Central memory CD4-positive, alpha-beta T cell (primary cell): Measurements from ENCODE around the gene MECR.

ENCODE experiments used
- DNase-seq: peaks from one replicate; pipeline ENCODE4 v3.0.0; 2022

Gene MECR

DNA sequence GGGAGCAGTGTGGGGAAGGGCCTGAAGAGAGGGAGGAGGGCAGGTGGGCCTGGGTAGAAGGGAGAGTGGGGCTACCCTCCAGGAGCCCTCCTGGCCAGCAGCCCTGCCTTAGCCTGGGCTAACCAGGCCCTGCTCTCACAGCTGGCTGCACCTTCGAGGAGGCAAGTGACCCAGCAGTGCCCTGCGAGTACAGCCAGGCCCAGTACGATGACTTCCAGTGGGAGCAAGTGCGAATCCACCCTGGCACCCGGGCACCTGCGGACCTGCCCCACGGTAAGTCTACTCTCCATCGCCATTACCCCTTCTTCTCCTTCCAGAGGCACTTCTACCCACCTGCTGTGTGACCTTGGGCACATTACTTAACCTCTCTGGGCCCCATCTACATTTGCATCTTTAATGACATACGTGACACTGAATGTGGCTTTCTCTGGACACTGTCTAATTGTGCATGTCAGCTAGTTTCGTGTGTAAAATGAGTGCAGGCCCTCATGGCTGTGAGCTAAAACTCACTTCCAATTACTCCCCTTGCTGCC is 24.5 kb upstream of the MECR start:
- DNase-seq = no peak

DNA sequence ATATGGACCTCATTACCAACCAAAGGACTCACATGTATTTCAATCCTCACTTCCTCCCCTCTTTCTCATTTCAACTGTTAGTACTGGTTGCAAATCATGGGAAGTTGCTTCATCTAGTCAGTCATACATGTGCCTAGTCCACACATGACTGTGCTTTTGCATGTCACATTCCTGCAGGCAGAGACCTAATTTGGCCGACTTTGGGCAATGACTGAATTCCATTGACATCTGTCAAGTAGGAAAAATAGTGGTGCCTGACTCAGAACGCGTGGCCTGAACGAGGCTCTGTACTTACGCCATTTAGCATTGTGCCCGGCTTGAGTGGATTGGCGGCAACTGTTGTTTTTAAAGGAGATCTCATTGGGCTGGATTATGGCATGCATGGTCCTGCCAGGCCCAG is 23.6 kb upstream of the MECR start:
- DNase-seq = no peak

DNA sequence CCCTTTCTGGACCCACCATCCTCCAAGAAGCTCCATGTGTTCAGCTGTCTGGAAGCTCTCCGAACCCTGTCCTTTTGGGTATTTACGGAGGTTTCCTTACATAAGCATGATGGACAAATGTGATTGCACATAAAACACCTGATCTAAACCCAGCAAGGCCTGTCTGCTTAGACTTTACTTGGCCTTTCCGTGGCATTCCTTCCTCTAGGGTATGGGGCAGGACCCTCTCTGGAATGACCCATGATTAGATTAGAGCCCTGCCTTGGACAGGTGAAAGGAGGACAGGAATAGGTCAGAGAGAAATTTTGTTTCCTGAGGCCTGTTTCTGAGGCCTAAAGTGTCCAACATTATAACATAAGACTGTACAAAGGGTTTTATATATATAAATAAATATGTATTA is 22.4 kb upstream of the MECR start:
- DNase-seq = no peak

DNA sequence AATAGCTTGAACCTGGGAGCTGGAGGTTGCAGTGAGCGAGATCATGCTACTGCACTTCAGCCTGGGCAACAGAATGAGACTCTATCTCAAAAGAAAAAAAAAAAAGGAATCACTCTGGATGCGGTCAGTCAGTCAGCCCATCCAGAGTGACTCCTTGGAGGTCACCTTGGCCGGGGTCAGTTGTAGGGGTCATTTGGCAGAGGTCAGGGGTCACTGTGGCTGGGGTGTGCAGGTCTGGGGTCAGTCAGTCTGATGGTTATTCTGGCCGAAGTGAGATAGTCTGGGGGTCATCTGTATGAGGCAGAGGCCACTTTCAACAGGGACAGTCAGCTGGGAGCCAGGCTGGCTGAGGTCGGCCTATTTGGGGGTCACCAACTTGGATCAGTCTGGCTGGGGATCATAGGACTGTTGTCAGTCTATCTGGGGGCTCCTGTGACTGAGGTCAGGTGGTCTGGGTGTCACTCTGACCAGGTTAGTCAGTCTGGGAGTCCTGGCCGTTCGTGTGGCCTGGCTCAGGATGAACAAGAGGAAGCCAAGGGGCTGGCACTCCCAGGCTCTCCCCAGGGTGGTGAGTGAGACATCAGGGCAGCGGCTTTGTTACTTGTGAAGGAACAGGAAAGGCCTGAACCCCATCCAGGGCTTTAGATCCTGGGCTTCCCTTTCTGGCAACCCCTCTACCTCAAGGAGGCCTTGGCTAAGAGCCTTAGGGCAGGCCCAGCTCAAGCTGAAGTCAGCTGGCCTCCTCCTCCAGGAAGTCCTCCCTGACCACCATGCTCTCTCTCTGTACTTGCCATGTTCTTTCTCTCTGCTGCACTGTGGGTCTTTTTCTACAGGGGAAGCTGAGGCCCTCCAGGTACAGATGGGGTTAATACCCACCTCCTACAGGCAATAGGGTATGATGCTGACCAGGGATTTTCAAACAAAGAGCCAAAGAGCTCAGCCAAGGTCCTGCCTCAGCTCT is 20.7 kb upstream of the MECR start:
- no peak for DNase-seq

DNA sequence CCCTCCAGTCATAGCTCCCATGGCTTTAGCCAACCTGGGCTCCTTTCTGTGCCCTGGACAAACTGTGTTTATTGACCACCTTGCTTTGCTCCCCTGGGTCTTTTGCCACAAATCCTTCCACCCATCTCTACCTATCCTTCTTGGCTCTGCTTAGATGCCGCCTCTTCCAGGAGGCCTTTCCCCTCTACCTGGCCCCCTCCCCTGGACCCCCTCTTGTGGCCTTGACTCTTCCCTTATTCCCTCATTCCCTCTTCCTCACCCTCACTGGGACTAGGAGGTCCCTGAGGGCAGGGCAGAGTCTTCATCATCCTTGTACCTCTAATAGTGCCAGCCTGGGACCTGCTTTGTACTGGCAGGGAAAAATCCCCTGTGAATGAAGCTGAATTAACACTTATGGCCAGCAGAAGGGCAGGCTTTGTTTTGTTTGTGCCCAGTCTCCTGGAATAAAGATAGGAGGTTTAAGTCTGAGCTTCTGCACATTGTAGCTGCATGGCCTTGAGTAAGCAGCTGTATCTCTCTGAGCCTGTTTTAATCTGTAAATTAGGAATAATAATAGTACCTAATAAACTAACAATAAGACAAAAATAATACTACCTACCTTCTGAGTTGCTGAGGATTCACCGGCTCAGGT is 19.3 kb upstream of the MECR start:
- no peak for DNase-seq

DNA sequence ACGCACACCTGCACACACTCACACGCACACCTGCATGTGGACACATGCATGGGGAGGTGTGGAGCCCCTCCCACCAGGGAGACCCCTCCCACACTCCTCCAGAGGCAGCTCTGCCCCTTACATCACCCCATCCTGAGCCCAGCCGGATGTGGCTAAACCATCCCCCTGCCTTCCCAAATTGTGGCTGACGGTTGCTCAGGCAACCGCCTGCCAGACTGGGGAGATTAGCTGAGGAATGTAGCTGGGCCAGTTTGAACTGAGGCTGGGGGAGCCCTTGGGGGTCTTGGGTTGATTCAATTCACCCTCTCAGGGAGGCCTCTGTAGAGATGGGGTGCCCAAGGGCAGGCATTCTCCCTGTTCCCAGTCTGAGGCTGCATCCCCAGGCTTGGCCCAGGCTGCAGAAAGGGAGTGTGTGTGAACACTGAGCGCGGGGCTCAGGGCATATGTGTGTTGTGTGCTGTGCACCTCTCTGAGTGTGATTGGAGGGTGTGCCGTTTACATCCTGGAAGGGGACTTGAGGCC is 18.5 kb upstream of the MECR start:
- DNase-seq = no peak

DNA sequence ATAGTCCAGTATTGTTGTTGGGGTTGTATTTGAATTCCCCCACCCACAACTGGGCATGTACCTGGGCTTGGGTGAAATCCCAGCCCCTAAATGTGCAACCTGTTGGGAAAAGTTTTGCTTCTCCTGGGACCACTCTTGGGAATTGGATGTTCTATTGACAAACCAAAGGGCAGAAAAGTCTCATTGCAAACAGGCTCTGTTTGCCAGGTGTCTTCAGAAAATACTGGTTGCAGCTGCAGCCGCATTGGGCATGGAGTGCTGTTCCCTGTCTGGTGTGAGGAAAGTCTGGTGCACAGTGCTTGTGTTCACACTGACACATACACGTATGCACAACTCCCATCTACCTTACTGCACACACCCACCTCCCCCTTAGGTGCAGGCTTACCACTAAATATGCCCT is 17.7 kb upstream of the MECR start:
- no peak for DNase-seq

DNA sequence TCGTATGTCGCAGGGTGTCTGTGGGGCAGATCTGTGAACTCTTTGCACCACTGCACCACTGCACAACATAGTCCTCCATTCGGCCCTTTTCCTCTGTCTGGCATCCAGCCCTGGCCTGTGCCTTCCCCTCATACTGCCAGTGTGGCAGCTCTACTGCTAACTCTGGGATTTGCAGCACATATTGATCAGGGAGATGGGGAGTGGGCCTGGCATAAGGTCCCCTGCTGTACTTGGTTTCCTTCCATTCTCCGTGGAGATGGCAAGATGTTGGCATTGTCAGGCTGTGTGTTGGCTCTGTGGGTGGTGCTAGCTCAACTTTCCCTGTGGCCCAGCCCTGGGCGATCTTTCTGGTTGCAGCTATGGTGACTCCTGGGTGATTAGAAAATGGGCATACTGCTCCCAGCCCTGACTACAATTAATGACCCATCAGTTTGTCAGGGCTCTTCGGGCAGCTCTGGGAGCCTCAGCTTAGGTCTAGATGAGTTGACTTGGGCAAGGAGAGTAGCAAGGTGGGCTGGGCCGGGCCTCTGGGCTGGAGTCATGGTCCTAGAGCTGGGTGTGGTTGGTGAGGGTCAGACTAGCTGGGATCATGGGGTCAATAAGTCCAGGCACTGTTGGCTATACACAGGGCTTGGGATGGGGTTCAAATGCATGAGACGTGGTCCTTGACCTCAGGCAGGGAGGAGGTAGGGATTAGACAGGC is 17.0 kb upstream of the MECR start:
- no peak for DNase-seq

DNA sequence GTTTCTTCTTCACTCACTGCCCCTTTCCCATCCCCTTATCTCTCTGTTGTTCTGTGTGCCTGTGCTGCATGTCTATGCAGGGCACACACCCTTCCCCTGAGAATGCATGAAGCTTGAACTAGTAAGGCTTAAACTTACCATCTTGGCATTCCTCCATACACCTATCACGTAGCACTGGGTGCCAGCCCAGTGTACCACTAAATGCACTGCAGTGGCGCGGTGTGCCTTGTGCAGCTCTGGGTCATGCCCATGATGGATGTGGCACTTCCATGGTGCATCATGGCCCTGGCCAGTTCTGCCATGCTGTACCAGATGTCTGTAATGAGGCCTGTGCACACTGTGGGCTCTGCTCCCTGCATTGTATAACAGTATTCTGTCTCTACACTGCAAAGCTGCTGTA is 16.3 kb upstream of the MECR start:
- DNase-seq = no peak

DNA sequence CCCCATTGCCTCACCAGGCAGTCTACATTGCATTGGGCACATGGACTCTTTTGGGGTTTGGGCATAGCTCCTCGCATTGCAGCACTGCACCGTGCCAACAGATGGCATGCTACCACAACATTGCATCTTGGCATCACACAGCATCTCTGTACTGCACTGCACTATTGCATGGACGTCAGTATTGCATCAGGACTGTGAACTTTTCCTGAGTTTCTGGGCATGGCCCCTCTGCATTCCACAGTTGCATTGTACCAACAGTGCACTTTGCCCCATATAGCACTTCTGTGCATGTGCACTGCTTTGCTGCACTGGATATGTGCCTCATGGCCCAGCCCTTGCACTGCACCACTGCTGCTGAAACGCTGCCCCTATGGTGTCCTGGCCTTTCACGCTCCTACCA is 15.1 kb upstream of the MECR start:
- DNase-seq = no peak

DNA sequence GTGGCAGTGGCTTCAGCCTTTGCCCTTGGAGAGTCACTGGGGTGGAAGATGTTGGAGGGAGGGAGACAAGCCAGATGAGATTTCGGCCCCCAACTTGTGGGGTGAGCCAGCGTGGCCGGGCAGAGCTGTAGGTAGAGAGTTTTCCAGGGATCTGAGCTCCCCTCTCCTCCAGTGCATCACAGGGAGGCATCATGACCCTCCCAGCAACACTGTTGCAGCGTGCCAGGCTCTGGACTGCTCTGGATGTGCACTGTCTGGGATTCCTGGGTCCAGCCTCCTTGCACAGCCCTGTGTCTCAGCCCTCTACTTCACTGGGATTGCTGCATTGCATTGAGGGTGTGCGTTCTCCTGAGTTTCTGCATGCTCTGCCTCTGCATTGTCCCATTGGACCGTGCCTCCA is 14.5 kb upstream of the MECR start:
- no peak for DNase-seq

DNA sequence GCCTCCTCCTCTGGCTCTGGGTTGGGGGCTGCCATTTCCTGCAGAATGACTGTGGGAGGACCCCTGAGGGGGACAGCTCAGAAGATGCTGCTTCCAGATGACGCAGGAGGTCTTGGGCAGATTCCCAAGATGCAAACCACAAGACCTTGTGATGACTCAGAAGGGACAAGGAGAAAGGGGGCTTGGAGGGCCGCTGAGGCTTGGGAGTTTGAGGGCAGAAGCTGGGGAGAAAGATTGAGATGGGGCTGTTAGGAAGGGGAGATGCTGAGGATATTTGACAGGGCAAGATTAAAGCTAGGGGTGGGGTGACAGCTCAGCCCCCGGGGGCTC is 13.1 kb upstream of the MECR start:
- no peak for DNase-seq

DNA sequence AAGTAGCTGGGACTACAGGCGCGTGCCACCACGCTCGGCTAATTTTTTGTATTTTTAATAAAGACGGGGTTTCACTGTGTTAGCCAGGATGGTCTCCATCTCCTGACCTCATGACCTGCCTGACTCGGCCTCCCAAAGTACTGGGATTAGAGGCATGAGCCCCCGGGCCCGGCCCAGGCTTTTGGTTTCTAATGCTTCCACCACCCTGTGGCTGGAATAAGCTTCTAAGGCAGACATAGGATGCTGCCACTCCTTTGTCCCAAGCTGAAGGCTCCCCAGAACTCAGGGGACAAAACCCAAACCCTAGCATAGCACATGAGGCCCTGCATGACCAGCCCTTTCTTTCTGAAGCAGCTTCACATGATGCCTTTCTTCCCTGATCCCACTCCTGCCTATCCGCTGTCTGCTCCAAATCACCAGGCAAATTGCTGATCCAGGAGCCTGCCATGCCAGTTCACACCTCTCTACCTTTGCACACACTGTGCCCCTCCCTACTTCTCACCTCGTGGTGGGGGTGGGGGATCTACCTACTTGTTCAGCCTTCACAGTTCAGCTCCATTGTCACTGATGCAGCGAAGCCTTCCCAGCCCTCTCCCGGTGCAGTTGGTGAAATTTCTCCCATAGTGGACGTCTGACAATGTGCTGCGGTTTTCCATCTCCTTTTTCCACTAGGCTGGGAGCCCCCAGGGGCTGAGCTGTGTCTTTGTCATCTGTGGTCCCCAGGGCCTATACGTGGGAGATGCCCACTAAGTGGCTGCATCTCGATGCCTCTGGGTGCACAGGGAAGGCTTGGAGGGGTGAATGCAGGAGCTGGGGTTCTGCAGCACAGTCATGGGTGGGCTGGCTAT is 12.5 kb upstream of the MECR start:
- DNase-seq = no peak

DNA sequence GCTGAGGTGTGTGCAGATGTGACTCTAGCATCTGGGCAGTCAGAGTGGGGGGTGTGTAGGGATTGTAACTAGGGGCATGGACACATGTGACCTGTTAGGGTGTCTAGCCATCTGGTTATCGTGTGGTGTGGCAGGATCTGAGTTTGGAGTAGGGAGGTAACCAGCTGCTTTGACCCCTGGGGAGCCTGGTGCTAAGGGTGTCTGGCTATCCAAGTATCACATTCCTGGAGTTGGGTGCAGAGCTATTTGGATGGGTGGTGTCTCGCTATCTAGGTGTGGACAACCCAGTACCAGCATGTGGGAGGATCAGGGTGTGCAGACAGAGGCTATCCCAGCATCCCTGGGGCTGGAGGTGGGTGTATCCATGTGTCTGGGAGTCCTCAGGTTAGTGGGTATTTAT is 10.3 kb upstream of the MECR start:
- no peak for DNase-seq

DNA sequence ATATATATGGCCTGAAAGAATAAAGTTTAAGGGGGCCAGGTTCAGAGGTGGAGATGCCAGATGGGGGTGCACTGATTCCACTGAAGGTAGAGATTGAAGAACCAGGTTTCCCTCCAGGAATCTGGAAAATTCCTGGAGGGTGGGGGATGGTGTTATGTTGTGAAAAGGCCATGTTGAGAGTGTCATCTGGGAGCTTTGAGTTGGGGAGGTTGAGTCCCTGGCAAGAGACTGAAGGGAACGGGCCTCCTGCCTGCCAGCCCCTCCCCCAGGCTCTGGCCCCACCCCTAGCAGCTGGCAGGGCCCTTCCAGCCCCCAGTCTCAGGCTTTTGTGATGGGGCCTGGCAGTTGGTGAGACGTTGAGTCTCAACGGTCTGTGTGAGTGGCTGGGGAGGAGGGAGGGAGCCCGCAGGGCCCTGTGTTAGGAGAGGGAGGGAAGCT is 9.7 kb upstream of the MECR start:
- DNase-seq = no peak

DNA sequence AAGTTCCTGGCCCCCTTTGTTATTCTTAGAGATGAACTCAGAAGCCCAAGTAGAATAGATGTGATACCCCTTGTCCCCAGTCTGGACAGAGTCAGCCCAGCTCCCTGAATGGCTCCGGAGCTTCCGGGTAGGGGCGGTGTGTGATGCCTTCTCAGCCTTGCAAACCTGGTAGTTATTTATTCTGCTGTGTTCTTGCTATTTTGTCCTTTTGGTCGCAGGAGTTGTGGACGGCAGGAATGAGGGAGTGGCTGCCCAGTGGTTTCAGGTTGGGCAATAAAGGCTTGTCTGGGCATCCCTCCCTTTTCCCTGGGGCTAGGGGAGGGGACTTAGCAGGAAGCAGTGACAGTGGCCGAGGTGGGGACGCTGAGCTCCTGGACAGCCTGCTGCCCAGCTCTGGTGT is 8.4 kb upstream of the MECR start:
- no peak for DNase-seq

DNA sequence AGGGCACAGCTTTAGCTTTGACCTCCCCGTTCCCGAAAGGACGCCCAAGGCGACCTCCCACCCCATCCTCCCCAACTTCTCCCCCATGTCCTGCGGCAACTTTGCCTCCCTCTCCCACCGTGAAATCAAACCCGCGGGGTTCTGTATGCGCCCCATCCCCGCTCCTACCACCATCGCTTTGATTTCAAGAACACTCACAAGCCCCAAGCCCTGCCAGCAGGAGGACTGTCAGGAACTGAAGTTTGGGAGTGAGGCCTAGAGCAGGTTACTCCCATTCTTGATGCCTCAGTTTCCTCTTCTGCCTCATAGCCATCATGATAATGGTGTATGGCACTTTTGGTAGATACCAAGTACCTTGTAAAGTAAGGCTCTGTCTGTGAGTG is 7.9 kb upstream of the MECR start:
- no peak for DNase-seq

DNA sequence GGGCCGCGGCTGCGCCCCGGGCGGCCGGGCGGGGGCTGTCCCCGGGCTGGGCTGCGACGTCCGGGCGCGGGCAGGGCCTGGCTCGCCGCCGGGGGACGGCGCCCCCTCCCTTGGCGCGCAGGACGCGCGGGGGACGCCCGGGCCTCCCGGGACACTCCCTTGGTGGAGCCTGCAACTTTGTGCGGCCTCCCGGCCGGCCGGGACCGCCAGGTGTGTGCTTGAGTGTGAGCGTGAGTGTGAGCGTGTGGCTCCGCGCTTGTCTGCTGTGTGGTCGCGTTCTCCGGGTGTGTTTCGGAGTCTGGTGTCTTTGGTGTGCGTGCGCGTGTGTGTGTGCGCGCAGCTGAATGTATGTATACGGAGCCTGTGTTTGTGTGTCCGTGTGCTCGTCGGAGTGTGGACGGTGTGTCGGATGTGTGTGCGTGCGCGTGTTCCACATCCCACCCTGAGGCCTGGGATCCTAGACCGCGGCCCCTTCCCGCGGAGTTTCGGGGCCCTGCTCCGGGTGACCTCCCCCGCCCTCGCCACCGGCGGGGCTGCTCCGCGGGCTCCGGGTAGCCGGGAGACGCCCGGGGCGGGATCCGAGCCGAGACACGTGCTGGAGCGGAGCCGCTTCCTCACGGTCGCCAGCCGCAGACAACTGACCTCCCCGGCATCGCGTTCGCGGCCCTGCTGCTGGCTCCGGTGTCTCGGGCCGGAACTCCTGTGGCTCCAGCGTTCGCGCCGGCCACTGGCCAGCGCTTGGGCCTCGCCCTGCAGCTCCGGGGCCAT is 7.3 kb upstream of the MECR start:
- no peak for DNase-seq

DNA sequence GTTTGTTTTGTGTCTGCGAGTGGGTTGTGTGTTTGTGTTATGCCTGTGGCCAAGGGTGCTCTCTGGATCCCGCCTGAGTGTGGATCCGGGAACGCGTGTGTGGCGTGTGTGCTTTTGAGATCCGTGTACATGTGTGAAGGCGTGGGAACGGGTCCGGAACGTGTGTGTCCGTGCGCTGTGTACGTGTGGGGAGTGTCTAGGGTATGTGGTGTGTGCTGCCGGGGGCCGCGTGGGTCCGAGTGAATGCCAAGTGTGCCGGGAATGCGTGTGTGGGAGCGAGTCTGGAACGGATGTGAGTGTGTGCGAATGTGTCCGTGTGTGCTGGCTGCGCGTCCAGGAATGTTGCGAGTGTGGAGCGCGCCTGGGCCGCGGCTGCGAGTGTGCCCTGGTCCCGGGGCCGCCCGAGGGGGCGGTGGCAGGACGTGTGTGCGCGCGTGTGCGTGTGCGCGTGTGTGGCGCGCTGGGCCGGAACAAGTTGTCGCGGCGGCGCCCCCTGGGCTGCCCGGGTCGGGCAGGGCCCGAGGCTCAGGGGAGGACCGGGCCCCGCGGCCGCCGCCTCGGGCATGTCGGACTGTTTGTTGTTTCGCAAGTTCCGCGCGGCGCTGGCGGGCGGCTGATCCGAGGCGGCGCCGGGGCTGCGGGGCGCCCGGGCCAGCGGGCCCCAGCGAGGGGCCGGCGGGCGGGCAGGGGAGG is 6.5 kb upstream of the MECR start:
- peak; percentile 6 for DNase-seq

DNA sequence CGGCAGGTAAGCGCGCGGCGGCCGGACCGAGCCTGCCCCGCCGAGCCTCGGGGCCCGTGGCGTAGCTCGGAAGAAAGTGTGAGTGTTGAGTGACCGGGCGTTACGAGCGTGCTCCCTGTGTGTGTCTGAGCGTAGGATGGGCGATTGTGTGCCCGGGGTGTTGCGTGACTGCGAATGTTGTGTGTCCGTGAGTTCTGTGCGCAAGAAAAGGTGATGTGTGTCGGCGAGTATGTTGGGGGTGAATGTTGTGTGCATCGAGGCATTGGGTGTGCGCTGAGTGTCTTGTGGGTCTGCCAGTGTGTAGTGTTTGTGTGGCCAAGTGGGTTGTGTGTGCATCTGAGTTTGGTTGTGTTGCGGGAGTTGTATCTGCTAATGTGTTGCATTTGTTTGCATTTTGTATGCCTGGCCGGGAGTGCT is 6.0 kb upstream of the MECR start:
- DNase-seq = no peak
